Measurements from ENCODE around the gene ITGBL1. TPM values are rescaled to one million over a fixed set of nuclear protein-coding genes. Genes with fewer than 3 reads are reported as not detected.

Gene ITGBL1
- total and polyA plus RNA-seq, 2 of the 8 experiments (the other 6 are each of a cell fraction or from before 2014, with no cell fraction given), result not detected

DNA sequence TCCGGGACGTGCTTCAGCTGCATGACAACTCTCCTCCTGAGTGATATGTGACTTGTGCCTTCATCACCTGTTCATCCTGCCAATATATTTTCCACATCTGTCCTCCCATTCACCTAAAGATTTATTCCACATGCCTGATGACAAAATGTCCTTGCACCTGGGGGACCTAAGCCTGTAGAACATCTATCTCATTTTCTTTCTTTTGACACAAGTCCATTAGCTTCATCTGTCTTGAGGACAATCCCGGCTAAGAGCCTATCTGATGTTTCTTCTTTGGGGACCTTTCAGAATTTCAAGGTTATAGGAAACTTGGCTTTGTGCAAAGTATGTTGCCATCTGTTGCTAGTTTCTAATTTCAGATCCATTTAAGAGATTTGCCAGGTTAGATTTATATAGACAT is 41.1 kb downstream of the ITGBL1 start (continued):
- TF ChIP-seq, protein P1, sequence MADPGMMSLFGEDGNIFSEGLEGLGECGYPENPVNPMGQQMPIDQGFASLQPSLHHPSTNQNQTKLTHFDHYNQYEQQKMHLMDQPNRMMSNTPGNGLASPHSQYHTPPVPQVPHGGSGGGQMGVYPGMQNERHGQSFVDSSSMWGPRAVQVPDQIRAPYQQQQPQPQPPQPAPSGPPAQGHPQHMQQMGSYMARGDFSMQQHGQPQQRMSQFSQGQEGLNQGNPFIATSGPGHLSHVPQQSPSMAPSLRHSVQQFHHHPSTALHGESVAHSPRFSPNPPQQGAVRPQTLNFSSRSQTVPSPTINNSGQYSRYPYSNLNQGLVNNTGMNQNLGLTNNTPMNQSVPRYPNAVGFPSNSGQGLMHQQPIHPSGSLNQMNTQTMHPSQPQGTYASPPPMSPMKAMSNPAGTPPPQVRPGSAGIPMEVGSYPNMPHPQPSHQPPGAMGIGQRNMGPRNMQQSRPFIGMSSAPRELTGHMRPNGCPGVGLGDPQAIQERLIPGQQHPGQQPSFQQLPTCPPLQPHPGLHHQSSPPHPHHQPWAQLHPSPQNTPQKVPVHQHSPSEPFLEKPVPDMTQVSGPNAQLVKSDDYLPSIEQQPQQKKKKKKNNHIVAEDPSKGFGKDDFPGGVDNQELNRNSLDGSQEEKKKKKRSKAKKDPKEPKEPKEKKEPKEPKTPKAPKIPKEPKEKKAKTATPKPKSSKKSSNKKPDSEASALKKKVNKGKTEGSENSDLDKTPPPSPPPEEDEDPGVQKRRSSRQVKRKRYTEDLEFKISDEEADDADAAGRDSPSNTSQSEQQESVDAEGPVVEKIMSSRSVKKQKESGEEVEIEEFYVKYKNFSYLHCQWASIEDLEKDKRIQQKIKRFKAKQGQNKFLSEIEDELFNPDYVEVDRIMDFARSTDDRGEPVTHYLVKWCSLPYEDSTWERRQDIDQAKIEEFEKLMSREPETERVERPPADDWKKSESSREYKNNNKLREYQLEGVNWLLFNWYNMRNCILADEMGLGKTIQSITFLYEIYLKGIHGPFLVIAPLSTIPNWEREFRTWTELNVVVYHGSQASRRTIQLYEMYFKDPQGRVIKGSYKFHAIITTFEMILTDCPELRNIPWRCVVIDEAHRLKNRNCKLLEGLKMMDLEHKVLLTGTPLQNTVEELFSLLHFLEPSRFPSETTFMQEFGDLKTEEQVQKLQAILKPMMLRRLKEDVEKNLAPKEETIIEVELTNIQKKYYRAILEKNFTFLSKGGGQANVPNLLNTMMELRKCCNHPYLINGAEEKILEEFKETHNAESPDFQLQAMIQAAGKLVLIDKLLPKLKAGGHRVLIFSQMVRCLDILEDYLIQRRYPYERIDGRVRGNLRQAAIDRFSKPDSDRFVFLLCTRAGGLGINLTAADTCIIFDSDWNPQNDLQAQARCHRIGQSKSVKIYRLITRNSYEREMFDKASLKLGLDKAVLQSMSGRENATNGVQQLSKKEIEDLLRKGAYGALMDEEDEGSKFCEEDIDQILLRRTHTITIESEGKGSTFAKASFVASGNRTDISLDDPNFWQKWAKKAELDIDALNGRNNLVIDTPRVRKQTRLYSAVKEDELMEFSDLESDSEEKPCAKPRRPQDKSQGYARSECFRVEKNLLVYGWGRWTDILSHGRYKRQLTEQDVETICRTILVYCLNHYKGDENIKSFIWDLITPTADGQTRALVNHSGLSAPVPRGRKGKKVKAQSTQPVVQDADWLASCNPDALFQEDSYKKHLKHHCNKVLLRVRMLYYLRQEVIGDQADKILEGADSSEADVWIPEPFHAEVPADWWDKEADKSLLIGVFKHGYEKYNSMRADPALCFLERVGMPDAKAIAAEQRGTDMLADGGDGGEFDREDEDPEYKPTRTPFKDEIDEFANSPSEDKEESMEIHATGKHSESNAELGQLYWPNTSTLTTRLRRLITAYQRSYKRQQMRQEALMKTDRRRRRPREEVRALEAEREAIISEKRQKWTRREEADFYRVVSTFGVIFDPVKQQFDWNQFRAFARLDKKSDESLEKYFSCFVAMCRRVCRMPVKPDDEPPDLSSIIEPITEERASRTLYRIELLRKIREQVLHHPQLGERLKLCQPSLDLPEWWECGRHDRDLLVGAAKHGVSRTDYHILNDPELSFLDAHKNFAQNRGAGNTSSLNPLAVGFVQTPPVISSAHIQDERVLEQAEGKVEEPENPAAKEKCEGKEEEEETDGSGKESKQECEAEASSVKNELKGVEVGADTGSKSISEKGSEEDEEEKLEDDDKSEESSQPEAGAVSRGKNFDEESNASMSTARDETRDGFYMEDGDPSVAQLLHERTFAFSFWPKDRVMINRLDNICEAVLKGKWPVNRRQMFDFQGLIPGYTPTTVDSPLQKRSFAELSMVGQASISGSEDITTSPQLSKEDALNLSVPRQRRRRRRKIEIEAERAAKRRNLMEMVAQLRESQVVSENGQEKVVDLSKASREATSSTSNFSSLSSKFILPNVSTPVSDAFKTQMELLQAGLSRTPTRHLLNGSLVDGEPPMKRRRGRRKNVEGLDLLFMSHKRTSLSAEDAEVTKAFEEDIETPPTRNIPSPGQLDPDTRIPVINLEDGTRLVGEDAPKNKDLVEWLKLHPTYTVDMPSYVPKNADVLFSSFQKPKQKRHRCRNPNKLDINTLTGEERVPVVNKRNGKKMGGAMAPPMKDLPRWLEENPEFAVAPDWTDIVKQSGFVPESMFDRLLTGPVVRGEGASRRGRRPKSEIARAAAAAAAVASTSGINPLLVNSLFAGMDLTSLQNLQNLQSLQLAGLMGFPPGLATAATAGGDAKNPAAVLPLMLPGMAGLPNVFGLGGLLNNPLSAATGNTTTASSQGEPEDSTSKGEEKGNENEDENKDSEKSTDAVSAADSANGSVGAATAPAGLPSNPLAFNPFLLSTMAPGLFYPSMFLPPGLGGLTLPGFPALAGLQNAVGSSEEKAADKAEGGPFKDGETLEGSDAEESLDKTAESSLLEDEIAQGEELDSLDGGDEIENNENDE (IDR thresholded peaks at IDR 0.05; ENCODE audit: insufficient replicate concordance, low read length), result no peak
- TF ChIP-seq CBX5 (IDR thresholded peaks at IDR 0.05; ENCODE audit: low read depth, low read length) (no peak), SP4 (IDR thresholded peaks at IDR 0.05; ENCODE audit: low read length) (no peak), EZH2 (IDR thresholded peaks at IDR 0.05; ENCODE audit: low read depth, low read length, severe bottlenecking) (no peak), CREB1 (IDR thresholded peaks at IDR 0.05) (no peak), NRF1 (IDR thresholded peaks at IDR 0.05; ENCODE audit: low read depth, low read length) (no peak), EP300 (IDR thresholded peaks at IDR 0.05; ENCODE audit: borderline replicate concordance in 1 of 2, low read depth in 2 of 2, low read length in 2 of 2) (no peak), BRCA1 (IDR thresholded peaks at IDR 0.05; ENCODE audit: low read depth, low read length) (no peak), CHD1 (IDR thresholded peaks at IDR 0.05; ENCODE audit: low read depth, low read length) (no peak), ZNF274 (IDR thresholded peaks at IDR 0.05; ENCODE audit: borderline replicate concordance, extremely low read depth, low read length) (no peak), TCF12 (IDR thresholded peaks at IDR 0.05; ENCODE audit: low read depth, low read length) (no peak), SP1 (IDR thresholded peaks at IDR 0.05; ENCODE audit: low read depth, low read length) (no peak)
- TF ChIP-seq, protein P2, sequence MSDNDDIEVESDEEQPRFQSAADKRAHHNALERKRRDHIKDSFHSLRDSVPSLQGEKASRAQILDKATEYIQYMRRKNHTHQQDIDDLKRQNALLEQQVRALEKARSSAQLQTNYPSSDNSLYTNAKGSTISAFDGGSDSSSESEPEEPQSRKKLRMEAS (IDR thresholded peaks at IDR 0.05), result no peak
